ENCODE measurements around the gene RIPK4. TPM values are rescaled to one million over a fixed set of nuclear protein-coding genes. Genes with fewer than 3 reads are reported as not detected.
"Not testable (repeated sequence)": the region's sequence is repeated elsewhere in the genome, so short reads cannot be mapped to it uniquely, and the experiment has no call there.

Gene RIPK4
- total RNA-seq, 1 experiment from 2014 or later, result 252 TPM

DNA sequence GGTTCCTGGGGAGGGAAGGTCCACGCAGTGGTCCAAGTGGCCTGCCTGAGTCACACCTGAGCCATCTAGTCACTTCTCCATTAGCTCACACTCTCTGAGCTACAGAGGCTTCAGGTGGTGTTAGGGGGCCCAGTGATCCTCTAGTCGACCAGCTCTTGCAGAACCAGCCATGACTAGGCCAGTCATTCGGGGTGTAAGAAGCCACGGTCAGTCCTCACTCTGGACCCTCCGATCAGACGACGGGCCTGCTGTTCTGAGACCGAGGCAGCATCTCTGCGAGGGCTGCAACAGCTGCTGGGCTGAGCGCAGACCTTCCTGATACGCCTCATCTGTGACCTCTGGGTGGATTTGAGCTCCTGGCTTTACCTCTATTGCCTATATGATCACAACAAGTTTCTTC is 68.8 kb downstream of the RIPK4 start:
- DNase-seq (no peak), ATAC-seq (no peak)
- BruUV-seq (replicated peaks), result no TSS peak
- H3K36me3 ChIP-seq (ENCODE audit: low read depth, low read length), result no peaks in the 10 kb centered on the region
- H3K4me1 ChIP-seq (ENCODE audit: insufficient read depth, low read length), result peaks cover 4% of the 10 kb centered on the region; the same call in 1 of the 2 replicates
- no peaks in the 10 kb centered on the region for H3K79me2 ChIP-seq (ENCODE audit: low read length)
- no peak overlapping the region for H3K4me3 ChIP-seq (ENCODE audit: low read length)
- H2AFZ ChIP-seq (ENCODE audit: low read length), result no peak overlapping the region
- H3K9me3 ChIP-seq (ENCODE audit: low read length), result no peaks in the 10 kb centered on the region
- no peaks in the 10 kb centered on the region for H3K9me2 ChIP-seq (replicated peaks; ENCODE audit: low read length)
- no peak overlapping the region for H3K27ac ChIP-seq (ENCODE audit: low read length)
- ChIA-PET CTCF (no interaction called here), POLR2A (ENCODE audit: unreplicated experiment) (no interaction called here)
- H4K20me1 ChIP-seq (ENCODE audit: low read length), result no peaks in the 10 kb centered on the region
- no peak overlapping the region for H3K4me2 ChIP-seq (ENCODE audit: low read length)
- H3K9ac ChIP-seq (ENCODE audit: low read length), result no peak overlapping the region
- intact Hi-C loops (cut with micrococcal nuclease), result no loop called here
- no peak for TF ChIP-seq CTCF (conservative IDR thresholded peaks at IDR 0.05; ENCODE audit: low read depth, low read length)
- no peak for TF ChIP-seq EZH2phosphoT487 (IDR thresholded peaks at IDR 0.05; ENCODE audit: borderline replicate concordance, low read length)
- no peak for TF ChIP-seq EZH2 (IDR thresholded peaks at IDR 0.05; ENCODE audit: low read length, unreplicated experiment)
- no peaks in the 10 kb centered on the region for H3F3A ChIP-seq (ENCODE audit: low read length, unreplicated experiment)
- H3K27me3 ChIP-seq (ENCODE audit: low read length), result no peaks in the 10 kb centered on the region

DNA sequence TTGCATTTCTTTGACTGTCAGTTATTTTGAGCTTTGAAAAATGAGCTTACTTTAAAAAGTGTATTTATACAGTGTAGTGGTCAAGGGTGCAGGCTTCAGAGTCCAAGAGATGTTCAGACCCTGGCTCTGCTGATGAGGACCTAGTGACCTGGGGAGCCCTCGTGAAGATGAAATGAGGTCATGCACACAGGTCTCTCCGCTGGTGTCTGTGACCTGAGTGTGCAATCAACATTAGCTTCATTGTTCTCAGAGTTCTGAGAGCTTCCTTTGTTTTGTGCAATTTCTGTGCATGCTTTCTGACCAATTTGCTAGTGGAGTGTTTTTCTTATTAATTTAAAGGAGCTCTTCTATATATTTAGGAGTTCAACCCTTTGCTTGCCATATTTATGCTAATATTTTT is 71.3 kb downstream of the RIPK4 start:
- no peaks in the 10 kb centered on the region for H3K9me3 ChIP-seq (ENCODE audit: low read length)
- no peak for ATAC-seq
- H2AFZ ChIP-seq (ENCODE audit: low read length), result no peak overlapping the region
- TF ChIP-seq EZH2 (IDR thresholded peaks at IDR 0.05; ENCODE audit: low read length, unreplicated experiment) (no peak), EZH2phosphoT487 (IDR thresholded peaks at IDR 0.05; ENCODE audit: borderline replicate concordance, low read length) (no peak), CTCF (conservative IDR thresholded peaks at IDR 0.05; ENCODE audit: low read depth, low read length) (no peak)
- no peaks in the 10 kb centered on the region for H3K9me2 ChIP-seq (replicated peaks; ENCODE audit: low read length)
- no peaks in the 10 kb centered on the region for H3F3A ChIP-seq (ENCODE audit: low read length, unreplicated experiment)
- H3K36me3 ChIP-seq (ENCODE audit: low read depth, low read length), result no peaks in the 10 kb centered on the region
- BruUV-seq (replicated peaks), result no TSS peak
- no peak overlapping the region for H3K9ac ChIP-seq (ENCODE audit: low read length)
- H3K79me2 ChIP-seq (ENCODE audit: low read length), result no peaks in the 10 kb centered on the region
- ChIA-PET CTCF (no interaction called here), POLR2A (ENCODE audit: unreplicated experiment) (interaction anchor here (0.6 kb wide), 1 partner anchor 53 kb away, joined by 3 read pairs; no protein-coding TSS in a partner anchor)
- intact Hi-C loops (cut with micrococcal nuclease), result no loop called here
- no peaks in the 10 kb centered on the region for H3K27me3 ChIP-seq (ENCODE audit: low read length)
- H3K4me1 ChIP-seq (ENCODE audit: insufficient read depth, low read length), result no peaks in the 10 kb centered on the region
- no peak overlapping the region for H3K27ac ChIP-seq (ENCODE audit: low read length)
- DNase-seq, result no peak
- no peak overlapping the region for H3K4me2 ChIP-seq (ENCODE audit: low read length)
- no peaks in the 10 kb centered on the region for H4K20me1 ChIP-seq (ENCODE audit: low read length)
- no peak overlapping the region for H3K4me3 ChIP-seq (ENCODE audit: low read length)

DNA sequence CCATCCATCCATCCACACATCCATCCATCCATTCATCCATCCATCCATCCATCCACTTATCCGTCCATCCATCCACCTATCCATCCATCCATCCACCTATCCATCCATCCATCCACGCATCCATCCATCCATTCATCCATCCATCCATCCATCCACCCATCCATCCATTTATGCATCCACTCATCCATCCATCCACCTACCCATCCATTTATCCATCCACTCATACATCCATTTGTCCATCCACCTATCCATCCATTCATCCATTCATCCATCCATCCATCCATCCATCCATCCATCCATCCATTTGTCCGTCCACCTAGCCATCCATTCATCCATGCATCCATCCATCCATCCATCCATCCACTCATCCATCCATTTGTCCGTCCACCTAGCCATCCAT is 72.8 kb downstream of the RIPK4 start:
- H3K79me2 ChIP-seq (ENCODE audit: low read length); H3F3A ChIP-seq (ENCODE audit: low read length, unreplicated experiment); H3K27ac ChIP-seq (ENCODE audit: low read length); H3K27me3 ChIP-seq (ENCODE audit: low read length); CTCF ChIA-PET; BruUV-seq (replicated peaks); DNase-seq; POLR2A ChIA-PET (ENCODE audit: unreplicated experiment); H3K36me3 ChIP-seq (ENCODE audit: low read depth, low read length); H3K4me1 ChIP-seq (ENCODE audit: insufficient read depth, low read length); ATAC-seq; H3K9me2 ChIP-seq (replicated peaks; ENCODE audit: low read length); H3K4me2 ChIP-seq (ENCODE audit: low read length); H3K4me3 ChIP-seq (ENCODE audit: low read length); H2AFZ ChIP-seq (ENCODE audit: low read length); H3K9ac ChIP-seq (ENCODE audit: low read length); H4K20me1 ChIP-seq (ENCODE audit: low read length); H3K9me3 ChIP-seq (ENCODE audit: low read length); intact Hi-C loops (cut with micrococcal nuclease): not testable (repeated sequence)
